Measurements from ENCODE around the gene MRPL45. TPM values are rescaled to one million over a fixed set of nuclear protein-coding genes. Genes with fewer than 3 reads are reported as not detected.

MRPL45 gene
- total and polyA plus RNA-seq, 2 donors (not counting 3 experiments of a cell fraction or from before 2014, with no cell fraction given): 41.2 to 45.5 TPM

DNA sequence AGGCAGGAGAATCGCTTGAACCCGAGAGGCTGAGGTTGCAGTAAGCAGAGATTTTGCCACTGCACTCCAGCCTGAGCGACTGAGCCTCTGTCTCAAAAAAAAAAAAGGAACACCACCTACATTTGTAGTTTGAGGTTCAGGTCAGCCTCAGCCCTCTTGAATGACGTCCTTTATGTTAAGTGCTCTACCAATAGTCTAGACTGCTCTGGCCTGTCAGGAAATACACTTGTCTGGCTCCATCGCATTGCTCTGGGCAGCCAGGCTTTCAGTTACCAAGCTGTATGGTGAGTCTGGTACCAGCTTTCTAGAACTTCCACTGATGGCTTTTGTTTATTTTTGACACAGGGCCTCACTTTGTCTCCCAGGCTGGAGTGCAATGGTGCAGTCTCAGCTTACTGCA lies 66.0 kb downstream of the MRPL45 start:
- peaks cover 0 to 6% of the 10 kb centered on the region in 2 experiments for H3K36me3 ChIP-seq (ENCODE audit: control insufficient read depth in 2 of 2, extremely low read depth in 1 of 2, insufficient read depth in 2 of 2, low read length in 2 of 2)
- no peak for DNase-seq (ENCODE audit: low read depth, low spot score)
- ChIA-PET CTCF (interaction anchor here (0.8 to 1.8 kb wide), 6 partner anchors 11 to 51 kb away, joined by 3 to 10 read pairs (median 4); no protein-coding TSS in a partner anchor), POLR2A (no interaction called here)
- no peak overlapping the region for H3K9ac ChIP-seq (replicated peaks; ENCODE audit: extremely low read depth, insufficient read depth, low read length)
- no peak for FAIRE-seq
- H3K9me3 ChIP-seq (replicated peaks; ENCODE audit: control insufficient read depth, insufficient read depth, low read length): no peaks in the 10 kb centered on the region
- intact Hi-C loops (cut with micrococcal nuclease): no loop called here
- H3K79me2 ChIP-seq (ENCODE audit: control insufficient read depth, insufficient read depth, low read length): no peaks in the 10 kb centered on the region
- no peak for TF ChIP-seq POLR2A (IDR thresholded peaks at IDR 0.05; ENCODE audit: low read depth, low read length)
- dilution Hi-C loops (cut with MboI; ENCODE audit: extremely low pct_ligation_motif_present, low sequenced_read_pairs): no loop called here
- no peaks in the 10 kb centered on the region for H3K9me1 ChIP-seq (replicated peaks; ENCODE audit: control insufficient read depth, extremely low read depth, insufficient read depth, low read length)
- no TSS peak for BruUV-seq (replicated peaks)
- H4K20me1 ChIP-seq (replicated peaks; ENCODE audit: control insufficient read depth, extremely low read depth, insufficient read depth, low read length): peaks cover 2% of the 10 kb centered on the region
- no peak overlapping the region for H2AFZ ChIP-seq (ENCODE audit: low read depth, low read length)
- H3K27ac ChIP-seq (ENCODE audit: insufficient read depth, low read depth, low read length): no peak overlapping the region
- H3K4me1 ChIP-seq (ENCODE audit: control insufficient read depth, extremely low read depth, insufficient read depth, low read length): no peaks in the 10 kb centered on the region
- H3K27me3 ChIP-seq (ENCODE audit: control insufficient read depth in 2 of 2, insufficient read depth in 2 of 2, low read length in 2 of 2): no peaks in the 10 kb centered on the region
- H3K4me3 ChIP-seq (replicated peaks in 1 of 3; ENCODE audit: insufficient read depth in 1 of 3, low read depth in 1 of 3, low read length in 3 of 3): no peak overlapping the region
- H3K4me2 ChIP-seq (ENCODE audit: insufficient read depth, low read length): no peak overlapping the region

DNA sequence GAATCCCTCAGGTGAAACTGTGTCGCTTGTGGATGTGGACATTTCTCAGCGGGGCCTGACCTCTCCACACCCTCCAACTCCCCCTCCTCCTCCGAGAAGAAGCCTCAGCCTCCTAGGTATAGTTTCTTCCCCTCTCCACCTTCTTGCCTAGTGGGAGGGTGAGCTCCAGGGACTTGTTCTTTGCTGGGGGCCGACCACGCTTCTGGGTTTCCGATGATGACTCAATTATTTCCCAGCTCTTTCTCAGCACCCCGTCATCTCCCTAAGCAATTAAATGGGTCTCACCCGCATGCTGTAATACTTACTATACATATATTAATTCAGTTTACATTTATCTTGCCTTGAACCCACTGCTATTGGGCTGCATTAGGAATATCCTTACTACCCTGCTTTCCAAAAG lies 67.8 kb downstream of the MRPL45 start:
- BruUV-seq (replicated peaks): no TSS peak
- POLR2A ChIA-PET: no interaction called here

More for the DNA sequence above, 67.8 kb downstream of the MRPL45 start:
- no peaks in the 10 kb centered on the region for H4K20me1 ChIP-seq (replicated peaks; ENCODE audit: control insufficient read depth, extremely low read depth, insufficient read depth, low read length)
- H3K79me2 ChIP-seq (ENCODE audit: control insufficient read depth, insufficient read depth, low read length): no peaks in the 10 kb centered on the region
- H2AFZ ChIP-seq (ENCODE audit: low read depth, low read length): no peak overlapping the region
- H3K4me2 ChIP-seq (ENCODE audit: insufficient read depth, low read length): no peak overlapping the region
- intact Hi-C loops (cut with micrococcal nuclease) (no loop called here), dilution Hi-C loops (cut with MboI; ENCODE audit: extremely low pct_ligation_motif_present, low sequenced_read_pairs) (no loop called here)
- H3K9me1 ChIP-seq (replicated peaks; ENCODE audit: control insufficient read depth, extremely low read depth, insufficient read depth, low read length): no peaks in the 10 kb centered on the region
- no peak overlapping the region for H3K4me3 ChIP-seq (replicated peaks in 1 of 3; ENCODE audit: insufficient read depth in 1 of 3, low read depth in 1 of 3, low read length in 3 of 3)
- no peak overlapping the region for H3K27ac ChIP-seq (ENCODE audit: insufficient read depth, low read depth, low read length)
- H3K9ac ChIP-seq (replicated peaks; ENCODE audit: extremely low read depth, insufficient read depth, low read length): no peak overlapping the region
- FAIRE-seq (no peak), DNase-seq (ENCODE audit: low read depth, low spot score) (no peak)
- H3K36me3 ChIP-seq (ENCODE audit: control insufficient read depth in 2 of 2, extremely low read depth in 1 of 2, insufficient read depth in 2 of 2, low read length in 2 of 2): peaks cover 0 to 10% of the 10 kb centered on the region in 2 experiments
- no peaks in the 10 kb centered on the region for H3K4me1 ChIP-seq (ENCODE audit: control insufficient read depth, extremely low read depth, insufficient read depth, low read length)
- CTCF ChIA-PET: interaction anchor here (1.6 to 1.8 kb wide), 3 partner anchors 11 to 50 kb away, joined by 5 to 10 read pairs (median 6); no protein-coding TSS in a partner anchor
- H3K27me3 ChIP-seq (ENCODE audit: control insufficient read depth in 2 of 2, insufficient read depth in 2 of 2, low read length in 2 of 2): no peaks in the 10 kb centered on the region
- no peak for TF ChIP-seq EZH2 (IDR thresholded peaks at IDR 0.05; ENCODE audit: borderline replicate concordance, low read depth, low read length, severe bottlenecking)
- no peak for TF ChIP-seq GATA2 (IDR thresholded peaks at IDR 0.05; ENCODE audit: insufficient read depth, insufficient read length, low read depth, low read length)
- TF ChIP-seq POLR2AphosphoS5 (IDR thresholded peaks at IDR 0.05; ENCODE audit: insufficient read depth, low read depth, low read length): no peak
- no peak for TF ChIP-seq FOS (IDR thresholded peaks at IDR 0.05; ENCODE audit: borderline replicate concordance, insufficient read depth, low read length)
- TF ChIP-seq, protein P1, sequence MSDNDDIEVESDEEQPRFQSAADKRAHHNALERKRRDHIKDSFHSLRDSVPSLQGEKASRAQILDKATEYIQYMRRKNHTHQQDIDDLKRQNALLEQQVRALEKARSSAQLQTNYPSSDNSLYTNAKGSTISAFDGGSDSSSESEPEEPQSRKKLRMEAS (IDR thresholded peaks at IDR 0.05; ENCODE audit: insufficient read depth, insufficient read length): no peak
- no peak for TF ChIP-seq MYC (IDR thresholded peaks at IDR 0.05; ENCODE audit: low read depth, low read length)
- no peaks in the 10 kb centered on the region for H3K9me3 ChIP-seq (replicated peaks; ENCODE audit: control insufficient read depth, insufficient read depth, low read length)

Measured in endothelial cell of umbilical vein (primary cell).